ENCODE data around the gene ZC3H12D.

Gene ZC3H12D

DNA sequence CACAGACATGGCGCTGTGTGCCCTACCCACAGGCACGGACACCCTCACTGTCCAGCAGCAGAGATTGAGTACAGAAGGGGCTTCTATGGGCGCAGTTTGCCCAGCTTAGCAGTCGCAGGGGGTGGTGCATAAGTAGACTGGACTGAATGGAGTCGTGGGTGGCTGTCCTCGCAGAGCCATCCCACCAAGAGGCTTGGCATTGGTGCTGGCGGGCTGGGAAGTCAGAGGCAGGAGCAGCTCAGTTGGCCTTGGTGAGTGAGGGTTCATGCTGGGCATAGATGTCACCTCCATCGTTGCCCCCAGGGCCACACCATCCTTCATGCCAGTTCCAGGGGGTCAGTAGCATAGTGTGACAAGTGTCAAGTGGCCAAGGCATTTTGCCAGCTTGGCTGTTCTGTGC is 59.6 kb downstream of the ZC3H12D start:
- FAIRE-seq = no peak

DNA sequence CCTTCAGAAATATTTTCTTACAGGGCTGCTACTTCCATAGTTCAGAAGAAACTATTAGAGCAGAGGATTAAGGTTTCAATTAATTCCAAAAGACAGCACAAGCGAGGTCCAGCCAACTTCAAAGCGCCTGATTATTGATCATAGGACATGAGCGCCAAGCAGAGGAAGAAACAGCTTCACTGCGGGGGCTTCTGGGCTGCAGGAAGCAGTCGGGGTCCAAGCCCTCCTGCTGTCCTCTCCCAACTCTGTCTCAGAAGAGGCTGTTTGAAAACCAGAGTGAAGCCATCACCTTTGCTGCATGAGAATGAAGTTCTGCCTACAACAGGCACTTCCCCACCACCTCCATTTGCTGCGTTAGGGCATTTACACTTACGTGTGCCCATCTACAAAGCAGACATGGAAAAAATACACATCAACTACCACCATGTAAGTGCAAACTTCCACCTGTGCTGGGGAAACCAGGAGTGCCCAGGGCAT is 60.8 kb downstream of the ZC3H12D start:
- TF ChIP-seq PAX5 (IDR thresholded peaks at IDR 0.05; ENCODE audit: insufficient read depth, low read length, severe bottlenecking) = no peak
- TF ChIP-seq POU2F2 (IDR thresholded peaks at IDR 0.05; ENCODE audit: low read depth, low read length) = no peak
- TF ChIP-seq POLR2AphosphoS5 (IDR thresholded peaks at IDR 0.05; ENCODE audit: low read depth, low read length) = no peak
- TF ChIP-seq TAF1 (IDR thresholded peaks at IDR 0.05; ENCODE audit: low read depth, low read length) = no peak
- no peak for TF ChIP-seq SPI1 (IDR thresholded peaks at IDR 0.05; ENCODE audit: low read depth, low read length)
- TF ChIP-seq POLR2A (IDR thresholded peaks at IDR 0.05; ENCODE audit: low read depth, low read length) = no peak
- FAIRE-seq (peak; percentile 71), DNase-seq (ENCODE audit: insufficient read length, low spot score) (no peak)

More for the DNA sequence above, 59.6 kb downstream of the ZC3H12D start:
- no peak for DNase-seq (ENCODE audit: insufficient read length, low spot score)
- TF ChIP-seq TAF1 (IDR thresholded peaks at IDR 0.05; ENCODE audit: low read depth, low read length) = no peak
- TF ChIP-seq POLR2AphosphoS5 (IDR thresholded peaks at IDR 0.05; ENCODE audit: low read depth, low read length) = no peak

GRCh38 chr6:149422581-149422980 is 62.2 kb downstream of the ZC3H12D start:
- TF ChIP-seq POLR2AphosphoS5 (IDR thresholded peaks at IDR 0.05; ENCODE audit: low read depth, low read length) = no peak
- TF ChIP-seq POU2F2 (IDR thresholded peaks at IDR 0.05; ENCODE audit: low read depth, low read length) = no peak
- no peak for TF ChIP-seq SPI1 (IDR thresholded peaks at IDR 0.05; ENCODE audit: low read depth, low read length)
- TF ChIP-seq PAX5 (IDR thresholded peaks at IDR 0.05; ENCODE audit: insufficient read depth, low read length, severe bottlenecking) = no peak
- TF ChIP-seq TAF1 (IDR thresholded peaks at IDR 0.05; ENCODE audit: low read depth, low read length) = no peak
- TF ChIP-seq POLR2A (IDR thresholded peaks at IDR 0.05; ENCODE audit: low read depth, low read length) = no peak

GRCh38 chr6:149421132-149421531 is 63.7 kb downstream of the ZC3H12D start:
- TF ChIP-seq POLR2AphosphoS5 (IDR thresholded peaks at IDR 0.05; ENCODE audit: low read depth, low read length) = no peak
- no peak for TF ChIP-seq PAX5 (IDR thresholded peaks at IDR 0.05; ENCODE audit: insufficient read depth, low read length, severe bottlenecking)
- no peak for TF ChIP-seq POLR2A (IDR thresholded peaks at IDR 0.05; ENCODE audit: low read depth, low read length)
- no peak for TF ChIP-seq SPI1 (IDR thresholded peaks at IDR 0.05; ENCODE audit: low read depth, low read length)
- TF ChIP-seq POU2F2 (IDR thresholded peaks at IDR 0.05; ENCODE audit: low read depth, low read length) = no peak
- TF ChIP-seq TAF1 (IDR thresholded peaks at IDR 0.05; ENCODE audit: low read depth, low read length) = no peak
- no peak for FAIRE-seq

More at GRCh38 chr6:149422581-149422980, 62.2 kb downstream of the ZC3H12D start:
- FAIRE-seq (no peak), DNase-seq (ENCODE audit: insufficient read length, low spot score) (no peak)

GRCh38 chr6:149419696-149420404 is 65.0 kb downstream of the ZC3H12D start:
- TF ChIP-seq PAX5 (IDR thresholded peaks at IDR 0.05; ENCODE audit: insufficient read depth, low read length, severe bottlenecking) (no peak), POLR2AphosphoS5 (IDR thresholded peaks at IDR 0.05; ENCODE audit: low read depth, low read length) (no peak), POLR2A (IDR thresholded peaks at IDR 0.05; ENCODE audit: low read depth, low read length) (no peak), POU2F2 (IDR thresholded peaks at IDR 0.05; ENCODE audit: low read depth, low read length) (no peak), TAF1 (IDR thresholded peaks at IDR 0.05; ENCODE audit: low read depth, low read length) (no peak), SPI1 (IDR thresholded peaks at IDR 0.05; ENCODE audit: low read depth, low read length) (no peak)
- FAIRE-seq (no peak), DNase-seq (ENCODE audit: insufficient read length, low spot score) (no peak)

More at GRCh38 chr6:149421132-149421531, 63.7 kb downstream of the ZC3H12D start:
- DNase-seq (ENCODE audit: insufficient read length, low spot score) = no peak

GRCh38 chr6:149414821-149415220 is 70.0 kb downstream of the ZC3H12D start:
- FAIRE-seq = peak; percentile 31
- TF ChIP-seq POU2F2 (IDR thresholded peaks at IDR 0.05; ENCODE audit: low read depth, low read length) = no peak
- TF ChIP-seq SPI1 (IDR thresholded peaks at IDR 0.05; ENCODE audit: low read depth, low read length) = no peak
- TF ChIP-seq PAX5 (IDR thresholded peaks at IDR 0.05; ENCODE audit: insufficient read depth, low read length, severe bottlenecking) = no peak
- DNase-seq (ENCODE audit: insufficient read length, low spot score) = no peak

DNA sequence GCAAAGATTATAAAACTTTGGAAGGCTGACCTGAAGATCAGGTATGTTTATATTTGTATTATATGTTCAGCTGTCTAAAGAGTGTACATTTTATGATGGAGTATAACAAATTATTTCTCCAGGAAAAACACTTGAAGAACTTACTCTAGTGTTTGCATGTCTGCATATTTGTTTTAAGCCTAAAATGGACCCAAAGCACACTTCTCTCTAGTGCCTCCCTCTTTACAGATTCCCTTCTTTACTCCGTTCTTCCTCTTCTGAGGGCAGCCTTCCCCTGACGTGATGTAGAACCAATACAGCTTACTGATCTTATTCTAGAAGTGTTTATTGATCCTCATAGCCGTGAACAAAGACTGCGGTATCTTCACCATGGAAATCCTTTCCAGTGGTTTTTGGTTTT is 70.8 kb downstream of the ZC3H12D start:
- FAIRE-seq (no peak), DNase-seq (ENCODE audit: insufficient read length, low spot score) (no peak)

GRCh38 chr6:149410557-149410956 is 74.3 kb downstream of the ZC3H12D start:
- FAIRE-seq (peak; percentile 43), DNase-seq (ENCODE audit: insufficient read length, low spot score) (no peak)
- no peak for TF ChIP-seq POLR2AphosphoS5 (IDR thresholded peaks at IDR 0.05; ENCODE audit: low read depth, low read length)
- TF ChIP-seq TAF1 (IDR thresholded peaks at IDR 0.05; ENCODE audit: low read depth, low read length) = no peak
- TF ChIP-seq SPI1 (IDR thresholded peaks at IDR 0.05; ENCODE audit: low read depth, low read length) = no peak
- TF ChIP-seq POLR2A (IDR thresholded peaks at IDR 0.05; ENCODE audit: low read depth, low read length) = no peak
- no peak for TF ChIP-seq PAX5 (IDR thresholded peaks at IDR 0.05; ENCODE audit: insufficient read depth, low read length, severe bottlenecking)
- no peak for TF ChIP-seq POU2F2 (IDR thresholded peaks at IDR 0.05; ENCODE audit: low read depth, low read length)

More for the DNA sequence above, 70.8 kb downstream of the ZC3H12D start:
- TF ChIP-seq POLR2A (IDR thresholded peaks at IDR 0.05; ENCODE audit: low read depth, low read length) = no peak

DNA sequence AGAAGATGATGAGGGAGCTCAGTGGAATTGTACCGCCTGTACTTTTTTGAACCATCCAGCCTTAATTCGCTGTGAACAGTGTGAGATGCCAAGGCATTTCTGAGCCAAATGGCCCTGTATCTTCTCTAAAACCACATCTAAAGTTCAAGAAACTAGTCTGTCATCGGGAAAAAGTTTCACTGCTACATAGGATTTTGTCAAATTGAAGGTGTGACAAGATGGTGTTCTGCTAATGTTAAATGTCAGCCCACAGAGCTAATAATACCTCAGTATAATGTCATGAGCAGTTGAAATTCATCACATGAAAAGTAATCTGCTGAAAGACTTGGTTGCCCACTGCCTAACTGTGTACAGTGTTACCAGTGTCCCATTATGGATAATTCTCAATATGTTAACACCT is 75.2 kb downstream of the ZC3H12D start:
- no peak for FAIRE-seq
- TF ChIP-seq SPI1 (IDR thresholded peaks at IDR 0.05; ENCODE audit: low read depth, low read length) (no peak), POLR2AphosphoS5 (IDR thresholded peaks at IDR 0.05; ENCODE audit: low read depth, low read length) (no peak), PAX5 (IDR thresholded peaks at IDR 0.05; ENCODE audit: insufficient read depth, low read length, severe bottlenecking) (no peak), TAF1 (IDR thresholded peaks at IDR 0.05; ENCODE audit: low read depth, low read length) (no peak), POLR2A (IDR thresholded peaks at IDR 0.05; ENCODE audit: low read depth, low read length) (no peak)
- no peak for DNase-seq (ENCODE audit: insufficient read length, low spot score)

All from GM12891 (cell line).